NCI-H2171 treated with DMSO at 0.1 percent for 48 hours (cell line): ENCODE measurements around the gene GKAP1.
"Not testable (repeated sequence)": the region's sequence is repeated elsewhere in the genome, so short reads cannot be mapped to it uniquely, and the experiment has no call there.

Experiments used
- DNase-seq: peaks from one replicate; lab custom pipeline; 2025; lab: John Stamatoyannopoulos, UW

GKAP1 gene

GRCh38 chr9:83817356-83818278, at the start of gene GKAP1:
Gene GKAP1, minus strand, starts transcription at chr9:83817769. Its CDS starts 11,252 bp downstream, at chr9:83806517.
- peak; percentile 89 for DNase-seq

GRCh38 chr9:83849895-83850294, 32.3 kb upstream of the GKAP1 start:
- DNase-seq: not testable (repeated sequence)

GRCh38 chr9:83837070-83837643, 19.6 kb upstream of the GKAP1 start:
- DNase-seq: not testable (repeated sequence)

GRCh38 chr9:83830426-83831071, 13.0 kb upstream of the GKAP1 start:
- DNase-seq: peak; percentile 74

- not testable (repeated sequence) for DNase-seq
These were observed 7.5 kb upstream of the GKAP1 start for GRCh38 chr9:83824986-83825623.

- DNase-seq: not testable (repeated sequence)
These were observed 586 bp downstream of the GKAP1 start for GRCh38 chr9:83817011-83817355.

- DNase-seq: not testable (repeated sequence)
These were observed 2.4 kb downstream of the GKAP1 start for GRCh38 chr9:83815120-83815519.

GRCh38 chr9:83809213-83809612, 8.4 kb downstream of the GKAP1 start:
- not testable (repeated sequence) for DNase-seq

GRCh38 chr9:83804454-83804853, 13.1 kb downstream of the GKAP1 start:
- DNase-seq: not testable (repeated sequence)

GRCh38 chr9:83803941-83804340, 13.6 kb downstream of the GKAP1 start:
- DNase-seq: not testable (repeated sequence)

GRCh38 chr9:83800236-83801033, 17.1 kb downstream of the GKAP1 start:
- DNase-seq: peak; percentile 17

GRCh38 chr9:83794051-83794450, 23.5 kb downstream of the GKAP1 start:
- no peak for DNase-seq

GRCh38 chr9:83792746-83793145, 24.8 kb downstream of the GKAP1 start:
- no peak for DNase-seq

GRCh38 chr9:83778164-83778563, 39.4 kb downstream of the GKAP1 start:
- no peak for DNase-seq

GRCh38 chr9:83775932-83776331, 41.6 kb downstream of the GKAP1 start:
- DNase-seq: no peak

GRCh38 chr9:83772860-83773259, 44.7 kb downstream of the GKAP1 start:
- no peak for DNase-seq

- DNase-seq: no peak
These were observed 52.2 kb downstream of the GKAP1 start for GRCh38 chr9:83765376-83765775.

- DNase-seq: no peak
These were observed 63.1 kb downstream of the GKAP1 start for GRCh38 chr9:83754383-83754977.

- DNase-seq: no peak
These were observed 67.9 kb downstream of the GKAP1 start for GRCh38 chr9:83749706-83750105.

- no peak for DNase-seq
These were observed 73.4 kb downstream of the GKAP1 start for GRCh38 chr9:83744206-83744605.

- no peak for DNase-seq
These were observed 83.8 kb downstream of the GKAP1 start for GRCh38 chr9:83733739-83734138.
